Activated T-cell treated with anti-CD3 and anti-CD28 coated beads for 1 hour (primary cell): Measurements from ENCODE around the gene PRR23B.
"Not testable (repeated sequence)": the region's sequence is repeated elsewhere in the genome, so short reads cannot be mapped to it uniquely, and the experiment has no call there.

Experiments used
- DNase-seq: peaks from one replicate; pipeline ENCODE4 v3.0.0-alpha.2; 2020; ENCODE audit warnings: low read depth

Gene PRR23B

DNA sequence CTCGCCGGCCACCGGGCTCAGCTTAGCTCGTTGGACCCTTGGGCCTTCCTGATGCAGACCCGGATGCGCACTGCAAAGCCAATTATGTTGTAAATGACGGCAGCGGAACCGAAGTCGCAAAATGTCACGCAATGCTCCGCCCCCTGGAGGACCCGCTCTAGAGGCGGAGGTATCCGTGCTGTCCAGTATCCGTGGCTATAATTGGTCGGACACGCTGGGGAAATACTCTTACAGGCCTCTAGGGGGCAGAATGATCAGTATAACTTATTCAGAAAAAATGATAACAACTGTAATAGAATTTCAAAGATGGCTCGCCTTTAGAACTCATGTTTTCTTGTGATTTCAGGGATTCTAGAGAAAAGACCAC lies at the start of gene PRR23B:
Gene PRR23B (minus strand): TSS at position 59 of the 367 bp plus-strand sequence. CDS start 265 bp downstream, outside the sequence.
- no peak for DNase-seq

DNA sequence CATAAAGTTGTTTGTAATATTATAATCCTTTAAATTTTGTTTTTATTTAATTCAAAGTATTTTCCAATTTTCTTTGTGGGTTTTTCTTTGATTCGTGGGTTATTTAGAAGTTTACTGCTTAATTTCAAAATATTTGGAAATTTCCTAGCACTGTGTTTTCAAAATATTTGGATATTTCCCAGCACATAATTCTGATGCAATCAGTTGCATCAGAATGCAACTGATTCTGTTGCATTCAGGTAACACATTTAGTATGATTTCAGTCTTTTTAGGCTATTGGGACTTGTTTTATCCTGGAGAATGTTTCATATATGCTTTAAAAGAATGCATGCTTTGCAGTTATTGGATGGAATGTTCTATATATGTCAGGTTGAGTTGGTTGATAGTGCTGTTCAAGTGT lies 42.2 kb upstream of the PRR23B start:
- no peak for DNase-seq

DNA sequence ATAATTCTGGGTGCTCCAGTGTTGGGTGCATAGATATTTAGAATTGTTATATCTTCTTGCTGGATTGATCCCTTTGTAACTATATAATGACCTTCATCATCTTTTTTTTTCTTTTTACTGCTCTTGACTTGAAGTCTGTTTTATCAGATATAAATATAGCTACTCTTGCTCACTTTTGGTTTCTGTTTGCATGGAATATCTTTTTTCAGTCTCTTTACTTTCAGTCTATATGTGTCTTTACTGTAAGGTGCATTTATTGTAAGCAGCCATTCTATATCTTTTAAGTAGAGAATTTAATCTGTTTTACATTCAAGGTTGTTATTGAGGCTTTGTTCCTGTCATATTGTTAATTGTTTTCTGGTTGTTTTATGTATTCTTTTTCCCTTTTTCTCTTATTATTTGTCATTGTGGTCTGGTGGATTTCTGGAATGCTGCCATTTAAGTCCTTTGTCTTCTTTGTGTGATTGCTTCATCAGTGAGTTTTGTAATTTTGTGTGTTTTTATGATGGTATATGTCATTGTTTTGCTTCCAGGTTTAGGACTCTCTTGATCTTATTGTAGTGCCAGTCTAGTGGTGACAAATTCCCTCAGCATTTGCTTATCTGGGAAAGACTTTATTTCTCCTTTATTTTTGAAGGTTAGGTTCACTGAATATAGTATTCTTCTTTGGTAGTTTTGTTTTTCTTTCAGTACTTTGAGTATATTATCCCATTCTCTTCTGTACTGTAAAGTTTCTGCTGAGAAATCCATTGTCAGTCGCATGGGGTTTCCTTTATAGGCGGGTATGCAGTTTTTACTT lies 32.3 kb upstream of the PRR23B start:
- no peak for DNase-seq

DNA sequence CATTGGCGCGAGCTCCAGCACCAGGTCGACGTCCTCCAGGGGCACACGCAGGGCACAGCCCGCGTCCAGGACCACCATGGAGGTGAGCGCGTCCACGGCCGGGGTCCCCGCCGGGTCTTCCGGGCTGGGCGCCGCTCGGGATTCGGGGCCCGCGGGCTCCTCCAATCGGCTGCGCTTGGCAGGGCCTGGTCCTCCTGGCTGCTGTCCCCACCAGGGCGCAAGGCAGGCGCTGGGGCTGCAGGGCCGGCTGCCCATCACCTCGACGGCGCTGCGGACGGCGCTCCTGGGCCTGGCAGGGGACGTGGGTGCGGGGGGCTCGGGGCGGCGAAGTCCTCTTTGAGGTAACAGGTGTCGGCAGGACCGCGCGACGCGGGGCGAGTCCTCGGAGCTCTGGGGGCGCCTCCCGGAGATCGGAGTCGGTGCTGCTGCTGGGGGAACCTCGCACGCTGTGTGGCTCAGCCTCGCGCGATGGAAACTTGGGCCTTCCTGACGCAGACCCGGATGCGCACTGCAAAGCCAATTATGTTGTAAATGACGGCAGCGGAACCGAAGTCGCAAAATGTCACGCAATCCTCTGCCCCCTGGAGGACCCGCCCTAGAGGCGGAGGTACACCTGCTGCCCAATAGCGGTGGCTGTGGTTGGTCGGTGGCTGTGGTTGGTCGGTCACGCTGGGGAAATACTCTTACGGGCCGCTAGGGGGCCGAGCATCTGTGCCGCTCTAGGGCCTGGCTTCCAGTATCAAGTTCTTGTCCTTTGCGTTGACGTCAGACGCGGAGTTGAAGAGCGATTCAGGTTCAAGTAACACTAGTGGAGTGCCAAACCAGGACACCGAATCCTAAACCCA lies 23.9 kb upstream of the PRR23B start, which contains the start of gene PRR23C:
Gene PRR23C (minus strand): TSS at position 527 of the 845 bp plus-strand sequence. CDS start 272 bp downstream, at position 255.
- DNase-seq, result no peak

DNA sequence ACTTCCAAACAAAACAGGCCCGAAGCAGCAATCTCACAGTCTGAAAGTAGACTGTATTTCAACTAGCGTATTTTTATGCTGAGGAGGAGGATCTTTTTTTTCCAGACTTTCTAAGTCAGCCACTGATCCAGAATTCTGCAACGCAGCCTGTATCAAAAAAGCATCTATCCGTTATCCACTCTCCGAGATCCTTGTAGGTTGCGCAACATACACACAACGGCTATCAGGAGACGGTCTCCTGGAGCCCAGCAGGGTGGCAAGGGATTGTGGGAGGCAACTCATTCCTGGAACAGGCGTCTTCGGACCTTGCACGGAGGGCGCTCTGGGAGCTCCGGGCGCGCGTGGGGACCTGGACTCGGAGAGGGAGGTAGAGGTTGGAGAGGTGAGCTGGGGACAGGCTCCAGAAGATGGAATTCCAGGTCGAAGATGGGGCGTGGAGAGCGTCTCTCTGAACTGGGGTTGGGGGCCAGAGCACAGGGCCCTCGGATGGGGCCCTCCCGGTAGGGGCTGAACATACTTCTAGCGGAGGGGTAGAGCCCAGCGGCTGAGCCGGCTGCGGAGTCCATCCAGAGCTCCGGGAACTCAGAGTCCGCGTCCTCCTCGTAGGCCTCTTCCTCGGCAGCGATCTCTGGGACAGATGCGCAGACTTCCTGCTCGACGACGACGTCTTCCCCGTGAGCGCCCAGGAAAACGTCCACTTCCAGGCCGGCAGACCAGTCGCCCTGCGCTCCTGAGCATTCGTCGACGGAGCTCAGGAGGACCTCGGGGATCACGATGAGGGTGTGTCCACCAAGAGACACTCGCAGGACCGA lies 23.0 kb upstream of the PRR23B start:
- DNase-seq, result no peak

DNA sequence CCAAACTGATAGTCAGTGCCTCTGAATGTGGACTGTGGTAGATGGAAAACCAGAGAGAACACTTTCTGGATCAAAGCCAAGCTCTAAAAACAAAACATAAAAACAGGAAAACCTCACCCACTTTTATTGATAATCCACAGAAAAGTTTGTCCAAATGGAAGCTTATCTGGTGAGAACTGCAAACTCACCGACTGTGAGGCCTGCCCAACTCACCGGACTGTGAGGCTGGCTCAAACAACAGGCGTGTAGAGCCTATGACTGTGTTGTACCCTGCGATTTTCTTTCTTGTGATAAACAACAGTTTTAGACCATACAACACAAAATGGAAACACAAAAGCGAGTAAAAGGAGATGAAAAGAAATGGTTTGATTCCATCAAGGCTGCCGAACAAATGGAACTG lies 16.8 kb upstream of the PRR23B start:
- DNase-seq, result no peak

DNA sequence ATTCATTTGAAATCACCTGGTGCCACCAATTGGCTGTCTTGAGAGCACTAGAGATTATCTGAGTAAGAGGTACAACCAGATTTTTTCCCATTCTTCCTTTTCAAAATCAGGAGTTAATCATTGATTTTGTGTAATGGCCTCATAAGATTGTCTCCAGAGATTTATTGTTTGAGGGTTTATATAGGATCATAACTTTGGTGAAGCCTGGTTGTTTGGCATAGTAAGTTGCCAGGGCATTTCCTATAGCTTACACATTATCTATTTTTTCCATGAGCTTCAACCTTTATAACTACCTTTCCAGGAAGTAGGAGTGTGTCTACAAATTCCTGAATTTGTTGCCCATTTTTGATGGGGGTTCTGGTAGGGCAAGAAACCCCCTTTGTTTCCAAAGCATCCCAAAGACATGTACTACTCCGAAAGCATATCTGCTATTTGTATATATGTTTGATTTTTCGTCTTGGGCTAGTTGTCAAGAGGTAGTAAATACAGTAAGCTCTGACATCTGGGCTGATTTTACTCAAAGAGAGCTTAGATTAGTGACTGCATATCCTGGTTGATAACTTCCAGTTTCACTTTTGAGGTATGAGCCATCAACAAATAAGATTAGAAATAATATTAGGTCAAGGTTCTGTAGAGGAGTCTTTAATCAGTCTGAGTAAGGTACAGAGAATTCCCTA lies 11.7 kb upstream of the PRR23B start:
- DNase-seq, result no peak

DNA sequence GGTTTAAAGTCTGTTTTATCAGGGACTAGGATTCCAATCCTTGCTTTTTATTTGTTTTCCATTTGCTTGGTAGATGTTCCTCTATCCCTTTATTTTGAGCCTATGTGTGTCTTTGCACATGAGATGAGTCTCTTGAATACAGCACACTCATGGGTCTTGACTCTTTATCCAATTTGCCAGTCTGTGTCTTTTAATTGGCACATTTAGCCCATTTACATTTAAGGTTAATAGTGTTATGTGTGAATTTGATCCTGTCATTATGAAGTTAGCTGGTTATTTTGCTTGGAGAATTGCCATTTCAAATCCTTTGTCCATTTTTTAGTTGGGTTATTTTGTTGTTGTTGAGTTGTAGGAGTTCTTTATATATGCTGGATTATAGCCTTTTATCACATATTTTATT lies 9.8 kb upstream of the PRR23B start:
- not testable (repeated sequence) for DNase-seq

DNA sequence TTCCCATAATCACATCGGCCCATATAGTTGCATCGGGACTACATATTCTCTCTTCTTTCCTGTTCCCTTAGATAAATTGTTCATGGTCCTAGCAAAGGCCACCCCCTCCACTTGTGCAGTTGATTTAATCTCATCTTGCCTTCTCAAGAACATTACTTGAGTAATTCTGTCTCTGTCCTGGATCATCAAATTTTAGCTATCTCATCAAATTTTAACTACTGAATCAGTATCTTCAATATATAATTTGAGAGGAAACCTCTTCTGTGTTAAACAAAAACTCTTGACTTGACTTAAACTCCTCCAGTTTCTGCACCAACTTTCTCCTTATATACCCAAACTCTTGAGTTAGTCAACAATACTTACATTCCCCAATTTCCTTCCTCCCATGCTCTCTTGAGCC lies 4.2 kb upstream of the PRR23B start:
- no peak for DNase-seq

DNA sequence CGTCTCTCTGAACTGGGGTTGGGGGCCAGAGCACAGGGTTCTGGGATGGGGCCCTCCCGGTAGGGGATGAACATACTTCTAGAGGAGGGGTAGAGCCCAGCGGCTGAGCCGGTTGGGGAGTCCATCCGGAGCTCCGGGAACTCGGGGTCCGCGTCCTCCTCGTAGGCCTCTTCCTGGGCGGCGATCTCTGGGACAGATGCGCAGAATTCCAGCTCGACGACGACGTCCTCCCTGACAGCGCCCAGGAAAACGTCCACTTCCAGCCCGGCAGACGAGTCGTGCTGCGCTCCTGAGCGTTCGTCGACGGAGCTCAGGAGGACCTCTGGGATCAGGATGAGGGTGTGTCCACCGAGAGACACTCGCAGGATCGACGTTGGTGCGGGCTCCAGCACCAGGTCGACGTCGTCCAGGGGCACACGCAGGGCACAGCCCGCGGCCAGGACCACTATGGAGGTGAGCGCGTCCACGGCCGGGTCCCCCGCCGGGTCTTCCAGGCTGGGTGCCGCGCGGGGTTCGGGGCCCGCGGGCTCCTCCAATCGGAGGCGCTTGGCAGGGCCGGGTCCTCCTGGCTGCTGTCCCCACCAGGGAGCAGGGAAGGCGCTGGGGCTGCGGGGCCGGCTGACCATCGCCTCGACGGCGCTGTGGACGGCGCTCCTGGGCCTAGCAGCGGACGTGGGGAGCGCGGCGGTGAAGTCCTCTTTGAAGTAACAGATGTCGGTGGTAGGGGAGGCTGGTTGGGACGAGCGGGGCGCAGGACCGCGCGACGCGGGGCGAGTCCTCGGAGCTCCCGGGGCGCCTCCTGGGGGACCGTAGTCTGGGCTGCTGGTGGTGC lies 474 bp downstream of the PRR23B start:
- no peak for DNase-seq

DNA sequence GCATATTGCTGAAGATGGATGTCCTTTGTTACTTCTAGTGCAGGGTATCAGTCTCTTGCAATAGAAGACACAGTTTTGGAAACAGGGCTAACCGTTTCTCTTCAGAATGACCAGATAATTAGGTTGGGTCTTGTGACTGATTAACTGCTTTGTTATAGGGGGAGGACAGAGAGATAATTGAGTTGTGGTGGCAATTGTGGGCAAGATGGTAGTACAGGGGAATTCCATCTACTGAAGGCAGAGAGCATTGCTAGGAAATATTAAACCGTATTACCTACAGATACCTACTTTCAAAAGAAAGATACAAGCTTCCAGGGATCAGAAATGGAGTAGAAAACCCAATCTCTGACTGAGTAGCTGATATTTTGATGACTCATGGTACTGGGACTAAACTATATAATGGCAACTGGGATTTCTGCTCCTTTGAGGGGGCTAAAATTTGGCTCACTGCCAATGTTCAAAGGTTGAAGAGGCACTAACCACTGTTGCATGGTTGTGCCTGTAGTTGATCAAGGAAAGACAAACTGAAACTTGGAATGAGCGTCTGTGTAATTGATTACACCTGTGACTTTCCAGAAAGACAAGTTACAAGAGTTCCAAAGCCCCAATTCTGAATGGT lies 4.2 kb downstream of the PRR23B start:
- no peak for DNase-seq

DNA sequence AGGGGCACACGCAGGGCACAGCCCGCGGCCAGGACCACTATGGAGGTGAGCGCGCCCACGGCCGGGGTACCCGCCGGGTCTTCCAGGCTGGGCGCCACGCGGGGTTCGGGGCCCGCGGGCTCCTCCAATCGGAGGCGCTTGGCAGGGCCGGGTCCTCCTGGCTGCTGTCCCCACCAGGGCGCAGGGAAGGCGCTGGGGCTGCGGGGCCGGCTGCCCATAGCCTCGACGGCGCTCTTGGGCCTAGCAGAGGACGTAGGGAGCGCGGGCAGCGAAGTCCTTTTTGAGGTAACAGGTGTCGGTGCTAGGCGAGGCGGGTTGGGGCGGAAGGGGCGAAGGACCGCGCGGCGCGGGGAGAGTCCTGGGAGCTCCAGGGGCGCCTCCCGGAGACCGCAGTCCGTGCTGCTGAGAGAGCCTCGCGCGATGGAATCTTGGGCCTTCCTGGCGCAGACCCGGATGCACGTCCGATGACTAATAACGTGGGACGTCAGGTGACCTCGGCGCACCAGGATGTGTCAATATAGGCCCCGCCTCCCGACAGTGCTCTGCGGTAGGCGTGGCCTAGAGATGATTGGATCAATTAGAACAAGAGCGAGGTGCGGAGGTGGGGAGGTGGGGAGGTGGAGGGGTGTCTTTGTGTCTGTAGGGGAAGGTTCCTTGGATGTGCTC lies 14.5 kb downstream of the PRR23B start, which contains the start of gene PRR23A:
Gene PRR23A (minus strand): TSS at position 218 of the 666 bp plus-strand sequence. CDS start 0 bp downstream, at position 218.
- no peak for DNase-seq

DNA sequence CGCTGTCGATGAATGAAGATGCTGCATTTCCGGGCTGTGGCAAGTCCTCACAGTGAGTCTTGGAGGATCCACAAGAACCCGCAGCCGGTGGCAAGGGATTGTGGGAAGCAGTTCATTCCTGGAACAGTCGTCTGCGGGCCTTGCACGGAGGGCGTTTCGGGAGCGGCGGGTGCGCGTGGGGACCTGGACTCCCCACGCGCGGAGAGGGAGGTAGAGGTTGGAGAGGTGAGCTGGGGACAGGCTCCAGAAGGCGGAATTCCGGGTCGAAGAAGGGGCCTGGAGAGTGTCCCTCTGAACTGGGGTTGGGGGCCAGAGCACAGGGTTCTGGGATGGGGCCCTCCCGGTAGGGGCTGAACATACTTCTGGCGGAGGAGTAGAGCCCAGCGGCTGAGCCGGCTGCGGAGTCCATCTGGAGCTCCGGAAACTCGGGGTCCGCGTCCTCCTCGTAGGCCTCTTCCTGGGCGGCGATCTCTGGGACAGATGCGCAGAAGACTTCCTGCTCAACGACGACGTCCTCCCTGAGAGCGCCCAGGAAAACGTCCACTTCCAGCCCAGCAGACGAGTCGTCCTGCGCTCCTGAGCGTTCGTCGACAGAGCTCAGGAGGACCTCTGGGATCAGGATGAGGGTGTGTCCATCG lies 15.3 kb downstream of the PRR23B start:
- DNase-seq, result no peak

DNA sequence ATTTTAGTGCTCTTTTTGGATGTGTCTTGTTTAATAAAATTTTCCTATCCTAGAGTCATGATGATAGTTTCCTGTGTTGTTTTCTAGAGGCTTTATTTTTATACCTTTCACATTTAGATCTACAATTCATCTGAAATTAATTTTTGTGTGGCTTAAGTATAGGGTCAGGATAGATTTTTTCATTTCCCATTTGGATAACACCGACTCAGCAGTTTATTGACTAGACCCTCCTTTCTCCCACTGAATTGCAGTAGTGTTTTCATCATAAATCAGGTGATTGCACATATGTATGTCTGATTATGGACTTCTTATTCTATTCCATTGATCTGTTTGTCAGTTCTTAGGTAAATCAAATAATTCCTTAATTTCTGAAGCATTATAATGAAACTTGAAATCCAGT lies 25.0 kb downstream of the PRR23B start:
- no peak for DNase-seq

DNA sequence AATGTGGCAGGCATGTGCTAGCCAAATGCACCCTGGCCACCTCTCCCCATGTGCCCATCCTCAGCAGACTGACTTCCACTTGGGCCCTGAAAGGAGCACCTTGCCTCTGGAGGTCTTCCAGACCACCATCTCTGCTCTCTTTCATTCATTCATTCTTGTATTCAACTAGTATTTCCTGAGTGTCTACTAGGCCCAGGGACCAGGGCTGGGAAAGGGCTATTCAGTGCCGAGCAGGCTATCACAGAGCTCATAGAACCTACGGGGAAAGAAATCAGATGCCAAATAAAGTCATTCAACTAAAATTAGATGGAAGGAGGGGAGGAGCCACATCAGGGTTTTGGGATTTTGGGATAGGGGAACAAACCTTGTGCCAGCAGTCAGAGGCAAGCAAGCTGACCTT lies 33.5 kb downstream of the PRR23B start:
- DNase-seq, result no peak

DNA sequence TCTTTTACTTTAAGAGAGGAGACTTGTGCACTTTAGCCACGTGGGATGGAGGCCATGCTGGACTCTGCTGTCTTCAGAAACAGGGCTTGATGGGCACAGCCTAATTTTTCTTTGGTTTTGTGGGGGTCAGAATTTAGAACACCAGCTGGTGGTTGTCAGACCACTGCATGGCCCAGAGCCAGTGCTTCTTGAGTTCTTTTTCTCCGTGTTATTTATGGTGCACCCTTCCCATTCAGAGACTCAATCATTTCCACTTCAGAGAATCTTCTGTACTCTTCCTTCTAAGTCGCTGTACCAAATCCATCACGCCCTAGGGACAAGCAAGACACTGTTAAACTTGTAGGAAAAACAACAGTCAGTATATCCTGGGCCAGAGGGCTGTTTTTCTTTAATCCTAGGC lies 34.8 kb downstream of the PRR23B start:
- no peak for DNase-seq

DNA sequence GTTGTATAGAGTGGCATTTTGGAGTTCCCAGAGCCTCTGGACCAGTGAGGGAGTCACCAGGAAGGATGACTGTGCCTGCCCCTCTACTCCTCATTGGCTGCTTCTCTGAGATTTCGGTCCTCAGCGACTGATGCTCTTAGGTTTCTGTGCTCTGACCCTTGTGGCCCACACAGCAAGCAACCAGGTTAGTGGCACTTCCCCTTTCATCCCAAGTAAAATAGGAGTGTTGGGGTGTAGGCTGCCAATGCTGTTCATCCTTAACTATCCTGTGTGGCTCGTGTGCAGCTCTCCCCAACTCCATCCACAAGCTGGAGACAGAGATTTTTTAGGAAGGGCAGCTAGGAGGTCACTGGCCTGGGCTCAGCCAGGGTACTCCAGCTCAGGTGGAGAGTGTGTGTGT lies 35.9 kb downstream of the PRR23B start:
- DNase-seq, result no peak

DNA sequence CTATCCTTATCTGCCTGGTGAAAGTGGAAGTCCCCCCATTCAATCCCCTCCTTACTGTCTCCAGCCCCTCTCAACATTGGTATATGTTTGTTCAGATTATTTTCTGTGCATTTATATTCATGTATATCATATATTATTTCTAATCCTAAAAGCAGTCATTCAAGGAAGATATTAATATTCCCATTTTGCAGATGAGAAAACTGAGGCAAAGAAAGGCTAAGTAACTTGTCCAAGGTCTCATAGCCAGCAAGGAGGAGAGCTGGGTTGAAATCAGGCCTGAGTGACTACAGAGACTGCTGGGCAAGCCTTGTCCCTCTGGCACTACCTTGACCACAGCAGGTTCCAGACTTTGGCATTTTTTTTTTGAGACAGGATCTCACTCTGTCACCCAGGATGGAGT lies 44.7 kb downstream of the PRR23B start:
- no peak for DNase-seq

DNA sequence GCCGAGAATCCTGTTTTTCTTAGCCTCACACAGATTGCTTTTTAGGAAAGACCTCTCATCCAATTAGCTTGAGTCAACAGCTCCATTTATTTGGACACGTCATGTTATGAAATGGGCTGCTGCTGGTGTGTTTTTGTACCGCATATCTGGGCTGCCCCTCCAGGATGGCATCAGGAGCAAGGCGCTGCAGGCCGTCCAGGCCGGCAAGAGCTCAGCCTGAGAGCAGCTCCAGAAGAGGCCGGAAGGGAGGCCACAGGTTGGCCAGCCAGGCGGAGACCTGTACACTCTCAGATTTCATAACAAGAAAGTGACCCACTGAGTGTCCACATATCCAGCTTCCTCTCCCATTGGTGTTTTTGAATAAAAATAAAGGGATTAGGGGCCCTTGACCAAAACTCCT lies 45.4 kb downstream of the PRR23B start:
- no peak for DNase-seq
